IMR-90 (cell line): ENCODE measurements around the gene SELENOO. TPM values are rescaled to one million over a fixed set of nuclear protein-coding genes. Genes with fewer than 3 reads are reported as not detected.
A peak's percentile ranks its signal among the peaks of the same experiment; 100 is the strongest.

ENCODE experiments used
- ATAC-seq: fragments of 200-7000 bp; cut with Tn5 transposase; 2 replicates; pipeline ENCODE4 v1.9.1; 2020; ENCODE audit warnings: low read depth, mild to moderate bottlenecking, moderate library complexity
- BruUV-seq: library from RNA; stranded (reverse); fragments of 400-500 nt; replicated peaks from 2 replicates; lab custom pipeline; 2021; lab: Mats Ljungman, UMichigan
- CTCF ChIA-PET: fragments of 300-600 bp; formaldehyde crosslinking; extraction: SDS; loops from one replicate; lab custom pipeline; 2021; ENCODE audit warnings: antibody characterized with exemption; lab: Yijun Ruan, JAX
- POLR2A ChIA-PET: fragments of 300-600 bp; sonication (Branson Sonifier 250); formaldehyde crosslinking; loops from one replicate; lab custom pipeline; 2022; ENCODE audit warnings: antibody characterized with exemption; ENCODE audit not compliant: unreplicated experiment; lab: Charles Lee
- DNase-seq: peaks from one replicate; pipeline ENCODE4 v3.0.0; 2013
- H2AFZ ChIP-seq: replicated peaks from 2 replicates; pipeline ENCODE3; 2013; ENCODE audit warnings: low read length, mild to moderate bottlenecking; ENCODE audit not compliant: poor library complexity
- H2AK5ac ChIP-seq: 2 replicates; pipeline ENCODE4 v1.6.1; 2013; ENCODE audit warnings: low read depth, low read length, inconsistent platforms
- H2AK9ac ChIP-seq: replicated peaks from 2 replicates; pipeline ENCODE3; 2013; ENCODE audit warnings: mild to moderate bottlenecking, low read depth, low read length, moderate library complexity; ENCODE audit not compliant: poor library complexity
- H2BK120ac ChIP-seq: 2 replicates; pipeline ENCODE4 v1.6.1; 2013; ENCODE audit warnings: low read depth, low read length, inconsistent platforms
- H2BK15ac ChIP-seq: 3 replicates; pipeline ENCODE4 v1.6.1; 2013; ENCODE audit warnings: low read depth, low read length, inconsistent platforms
- H2BK20ac ChIP-seq: 2 replicates; pipeline ENCODE4 v1.6.1; 2013; ENCODE audit warnings: low read depth, mild to moderate bottlenecking, inconsistent platforms, low read length, moderate library complexity
- H2BK5ac ChIP-seq: 2 replicates; pipeline ENCODE4 v1.6.1; 2013; ENCODE audit warnings: mild to moderate bottlenecking, low read depth, low read length, inconsistent platforms; ENCODE audit not compliant: poor library complexity, severe bottlenecking
- H3K14ac ChIP-seq: replicated peaks from 2 replicates; pipeline ENCODE4 v1.6.1; 2013; ENCODE audit warnings: low read depth, low read length, inconsistent platforms
- H3K18ac ChIP-seq: 2 replicates; pipeline ENCODE4 v1.6.1; 2013; ENCODE audit warnings: low read depth, low read length, control low read depth
- H3K23ac ChIP-seq: 2 replicates; pipeline ENCODE4 v1.6.1; 2013; ENCODE audit warnings: low read depth, low read length, inconsistent platforms
- H3K27ac ChIP-seq: 2 replicates; pipeline ENCODE4 v1.5.1; 2013; ENCODE audit warnings: mild to moderate bottlenecking, control low read depth, low read length; ENCODE audit not compliant: insufficient read depth
- H3K27me3 ChIP-seq: 2 replicates; pipeline ENCODE4 v1.6.1; 2013; ENCODE audit warnings: low read length; ENCODE audit not compliant: control insufficient read depth, insufficient read depth
- H3K36me3 ChIP-seq: 2 replicates; pipeline ENCODE4 v1.6.1; 2013; ENCODE audit warnings: low read length, mixed read lengths; ENCODE audit not compliant: control insufficient read depth, insufficient read depth
- H3K4ac ChIP-seq: 2 replicates; pipeline ENCODE4 v1.6.1; 2013; ENCODE audit warnings: low read depth, low read length, inconsistent platforms
- H3K4me1 ChIP-seq: 2 replicates; pipeline ENCODE4 v1.6.1; 2013; ENCODE audit warnings: low read length, mixed read lengths; ENCODE audit not compliant: control insufficient read depth, insufficient read depth
- H3K4me2 ChIP-seq: 2 replicates; pipeline ENCODE4 v1.6.1; 2013; ENCODE audit warnings: low read depth, mild to moderate bottlenecking, control low read depth, low read length, moderate library complexity
- H3K4me3 ChIP-seq: 2 replicates; pipeline ENCODE4 v1.5.1; 2013; ENCODE audit warnings: low read depth, mild to moderate bottlenecking, control low read depth, low read length, moderate library complexity; ENCODE audit not compliant: insufficient read depth
- H3K56ac ChIP-seq: 2 replicates; pipeline ENCODE4 v1.6.1; 2013; ENCODE audit warnings: low read length, inconsistent platforms; ENCODE audit not compliant: insufficient read depth; ENCODE audit errors: extremely low read depth
- H3K79me1 ChIP-seq, 2 experiments: 2 replicates each; pipeline ENCODE4 v1.6.1; 2013; ENCODE audit warnings: low read length in 2 of 2, inconsistent platforms in 1 of 2, low read depth in 1 of 2
- H3K9ac ChIP-seq: 2 replicates; pipeline ENCODE4 v1.6.1; 2013; ENCODE audit warnings: low read depth, low read length, control low read depth
- H3K9me1 ChIP-seq: 2 replicates; pipeline ENCODE4 v1.6.1; 2013; ENCODE audit warnings: low read length, inconsistent platforms; ENCODE audit not compliant: insufficient read depth
- H3K9me3 ChIP-seq: 2 replicates; pipeline ENCODE4 v1.6.1; 2013; ENCODE audit warnings: low read length; ENCODE audit not compliant: control insufficient read depth, insufficient read depth
- H4K20me1 ChIP-seq: 2 replicates; pipeline ENCODE4 v1.6.1; 2013; ENCODE audit warnings: low read length, inconsistent platforms; ENCODE audit not compliant: insufficient read depth
- H4K5ac ChIP-seq: 2 replicates; pipeline ENCODE4 v1.6.1; 2013; ENCODE audit warnings: mild to moderate bottlenecking, low read depth, low read length, control low read depth
- H4K8ac ChIP-seq, 2 experiments: 2 replicates each; pipeline ENCODE4 v1.6.1; 2013; ENCODE audit warnings: low read depth in 2 of 2, low read length in 2 of 2, control low read depth in 1 of 2, inconsistent platforms in 1 of 2
- H4K91ac ChIP-seq: 2 replicates; pipeline ENCODE4 v1.6.1; 2013; ENCODE audit warnings: low read depth, low read length, inconsistent platforms; ENCODE audit not compliant: insufficient read depth
- BHLHE40 ChIP-seq: fragments of 150-350 bp; IDR thresholded peaks from 2 replicates; pipeline ENCODE4 v1.6.1; 2016; ENCODE audit warnings: mild to moderate bottlenecking, low read depth, low read length
- MAFK ChIP-seq: IDR thresholded peaks from 2 replicates; pipeline ENCODE4 v1.6.1; 2012; ENCODE audit warnings: low read depth, low read length, improper control_type of control experiment
- NFE2L2 ChIP-seq: fragments of 150-350 bp; IDR thresholded peaks from 2 replicates; pipeline ENCODE4 v1.6.1; 2016; ENCODE audit warnings: low read depth, mild to moderate bottlenecking, low read length
- POLR2A ChIP-seq: IDR thresholded peaks from 2 replicates; pipeline ENCODE4 v1.6.1; 2012; ENCODE audit warnings: mild to moderate bottlenecking, low read depth, low read length
- RFX5 ChIP-seq: IDR thresholded peaks from 2 replicates; pipeline ENCODE4 v1.8.0; 2012; ENCODE audit warnings: low read depth, mild to moderate bottlenecking, low read length, moderate library complexity
- WGBS, 2 experiments: methylation state at CpG; one replicate each; pipeline versions ENCODE4 v1.1.5 to v1.1.7; 2013; ENCODE audit warnings: missing lambda C conversion rate in 2 of 2; ENCODE audit not compliant: insufficient read length in 1 of 2; ENCODE audit errors: extremely low coverage in 2 of 2; 5-methylcytosine and 5-hydroxymethylcytosine counted together
- dilution Hi-C: fragments of 300-500 bp; cut with HindIII; formaldehyde crosslinking; loops from one replicate; pipeline ENCODE4 v1.14.3; 2018; ENCODE audit warnings: low sequenced_read_pairs; ENCODE audit not compliant: unreplicated experiment
- in situ Hi-C: fragments of 300-500 bp; cut with MboI; formaldehyde crosslinking; loops from 3 replicates; pipeline ENCODE4 v1.14.3; 2019; ENCODE audit warnings: low sequenced_read_pairs, inconsistent platforms, mixed read lengths
- intact Hi-C: fragments of 100-400 bp; cut with micrococcal nuclease; formaldehyde crosslinking; loops from 2 replicates; pipeline ENCODE4 v1.10.0; 2022
- polyA plus RNA-seq, 3 experiments: library from polyadenylated mRNA; depleted of rRNA; stranded (reverse); fragments of >200 nt; gene quantifications; 2 replicates each; pipeline ENCODE4 v1.2.3, GENCODE V29; 2012; ENCODE audit warnings: low replicate concordance in 1 of 3
- total RNA-seq: library from RNA; depleted of rRNA; stranded (reverse); fragments of >200 nt; gene quantifications from 2 replicates; pipeline ENCODE4 v1.2.3, GENCODE V29; 2012

SELENOO gene
- total and polyA plus RNA-seq, 2 of the 4 experiments (the other 2 are of a cell fraction) = 10.4 to 21.4 TPM

DNA sequence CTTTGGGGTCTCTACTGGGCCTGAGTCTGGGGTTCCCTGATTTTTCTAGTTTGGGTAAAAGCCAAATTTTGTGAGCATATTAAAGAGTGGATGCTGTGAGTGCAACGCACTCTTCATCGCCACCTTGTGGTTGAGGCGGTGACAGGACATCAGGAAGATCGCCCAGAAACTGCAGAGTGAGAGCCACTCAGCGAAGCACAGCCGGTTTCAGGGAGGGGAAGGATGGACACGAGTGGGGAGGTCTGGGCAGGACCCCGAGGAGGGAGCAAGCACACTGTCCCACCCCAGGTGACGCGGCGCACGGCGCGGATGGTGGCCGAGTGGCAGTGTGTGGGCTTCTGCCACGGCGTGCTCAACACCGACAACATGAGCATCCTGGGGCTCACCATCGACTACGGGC is 9.1 kb downstream of the SELENOO start (continued):
- no peak for TF ChIP-seq RFX5
- no peak for TF ChIP-seq MAFK

DNA sequence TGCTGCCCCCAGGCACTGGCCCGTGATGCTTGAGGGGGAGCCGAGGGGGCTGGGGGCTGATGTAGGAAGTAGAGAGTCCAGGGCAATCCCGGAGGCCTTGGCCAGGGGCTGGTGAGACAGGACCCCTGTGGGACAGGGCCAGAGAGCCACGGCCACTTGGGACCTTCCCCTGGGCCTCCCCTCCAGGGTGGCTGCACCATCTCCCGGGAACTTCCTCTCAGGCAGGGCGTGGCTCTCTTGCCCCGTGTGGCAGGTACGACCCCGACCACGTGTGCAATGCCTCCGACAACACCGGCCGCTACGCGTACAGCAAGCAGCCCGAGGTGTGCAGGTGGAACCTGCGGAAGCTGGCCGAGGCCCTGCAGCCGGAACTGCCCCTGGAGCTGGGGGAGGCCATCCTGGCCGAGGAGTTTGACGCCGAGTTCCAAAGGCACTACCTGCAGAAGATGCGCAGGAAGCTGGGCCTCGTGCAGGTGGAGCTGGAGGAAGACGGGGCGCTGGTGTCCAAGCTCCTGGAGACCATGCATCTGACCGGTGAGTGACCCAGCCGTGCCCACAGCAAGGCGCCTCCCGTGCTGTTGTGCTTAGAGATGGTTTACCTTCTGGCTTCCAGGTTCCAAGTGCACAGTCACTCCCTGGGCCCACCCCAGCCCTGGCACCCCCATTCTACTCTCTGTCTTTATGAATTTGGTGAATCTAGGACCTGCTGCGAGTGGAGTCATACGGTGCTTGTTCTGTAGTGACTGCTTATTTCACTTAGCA is 9.7 kb downstream of the SELENOO start:
- WGBS, 2 experiments = 94% methylated on average over 12 of the region's 32 CpGs; no CpG with 5 or more reads in 1 of the 2 experiments
- H3K27me3 ChIP-seq = no peaks in the 10 kb centered on the region
- peaks cover 63% of the 10 kb centered on the region for H4K20me1 ChIP-seq
- no peak overlapping the region for H2AK5ac ChIP-seq
- peaks cover 3% of the 10 kb centered on the region; the same call in 1 of the 2 replicates for H3K9me1 ChIP-seq
- H3K4me3 ChIP-seq = no peak overlapping the region
- ATAC-seq = no peak
- peaks cover 47% of the 10 kb centered on the region for H3K36me3 ChIP-seq
- dilution Hi-C loops (no loop called here), in situ Hi-C loops (loop anchor here (5.0 to 25.0 kb wide), 3 partner anchors 63 to 398 kb away; no protein-coding TSS in a partner anchor), intact Hi-C loops (no loop called here)
- no peaks in the 10 kb centered on the region for H3K9me3 ChIP-seq
- H3K14ac ChIP-seq = no peak overlapping the region
- POLR2A ChIA-PET = no interaction called here
- no peak overlapping the region for H3K56ac ChIP-seq
- no peak overlapping the region for H3K4ac ChIP-seq
- no peaks in the 10 kb centered on the region for H3K4me1 ChIP-seq
- CTCF ChIA-PET = no interaction called here
- H2BK20ac ChIP-seq = no peak overlapping the region
- H2AFZ ChIP-seq = peak overlapping the region; percentile 35
- no peak overlapping the region for H2AK9ac ChIP-seq
- H2BK120ac ChIP-seq = no peak overlapping the region
- no peak overlapping the region for H4K91ac ChIP-seq
- no peak overlapping the region for H4K8ac ChIP-seq
- H2BK15ac ChIP-seq = no peak overlapping the region
- no peak for TF ChIP-seq POLR2A
- no peak for TF ChIP-seq NFE2L2
- no peak for TF ChIP-seq BHLHE40
- H3K23ac ChIP-seq = no peak overlapping the region
- peaks cover 16 to 72% of the 10 kb centered on the region in 2 experiments for H3K79me1 ChIP-seq
- H3K9ac ChIP-seq = no peak overlapping the region
- no peak overlapping the region for H2BK5ac ChIP-seq
- no peak overlapping the region for H4K5ac ChIP-seq
- no TSS peak for BruUV-seq
- H3K18ac ChIP-seq = no peak overlapping the region
- H3K4me2 ChIP-seq = no peak overlapping the region
- DNase-seq = no peak
- H3K27ac ChIP-seq = no peak overlapping the region
